Common myeloid progenitor, CD34-positive (primary cell): Measurements from ENCODE around the gene CAMTA1.

Experiments used
- CTCF ChIA-PET: fragments of 350-600 bp; sonication (Branson Sonifier 250); formaldehyde crosslinking; loops from one replicate; lab custom pipeline; 2021; ENCODE audit warnings: antibody characterized with exemption; lab: Charles Lee
- POLR2A ChIA-PET: fragments of 350-600 bp; sonication (Branson Sonifier 250); formaldehyde crosslinking; loops from one replicate; lab custom pipeline; 2021; ENCODE audit warnings: antibody characterized with exemption; lab: Charles Lee
- DNase-seq, 3 donors: peaks; one replicate each; pipeline versions ENCODE4 v3.0.0 to v3.0.0-alpha.2; 2013
- H3K27ac ChIP-seq, 2 experiments: 1 replicate in 1 of 2; 2 replicates in 1 of 2; pipeline ENCODE4 v1.7.0; 2013; ENCODE audit warnings: inconsistent platforms in 2 of 2, low read length in 2 of 2, mild to moderate bottlenecking in 2 of 2, low read depth in 1 of 2, moderate library complexity in 1 of 2; ENCODE audit not compliant: severe bottlenecking in 2 of 2, insufficient read depth in 1 of 2, poor library complexity in 1 of 2
- H3K27me3 ChIP-seq, 5 experiments: replicated peaks in 2 of 5; 1 replicate in 3 of 5; 2 replicates in 2 of 5; pipeline versions ENCODE4 v1.6.1 to v1.7.0; 2013; ENCODE audit warnings: low read length in 4 of 5, mild to moderate bottlenecking in 2 of 5, moderate library complexity in 2 of 5, inconsistent platforms in 1 of 5; ENCODE audit not compliant: insufficient read depth in 5 of 5, control insufficient read depth in 4 of 5
- H3K36me3 ChIP-seq, 4 experiments: 1 replicate in 2 of 4; 2 replicates in 2 of 4; pipeline versions ENCODE4 v1.6.1 to v1.7.0; 2013; ENCODE audit warnings: low read length in 3 of 4, control low read depth in 1 of 4, mild to moderate bottlenecking in 1 of 4; ENCODE audit not compliant: control insufficient read depth in 4 of 4, insufficient read depth in 4 of 4
- H3K4me1 ChIP-seq, 4 experiments: 1 replicate in 3 of 4; 2 replicates in 1 of 4; pipeline versions ENCODE4 v1.6.1 to v1.7.1; 2013; ENCODE audit warnings: low read length in 3 of 4, mild to moderate bottlenecking in 3 of 4, control low read depth in 1 of 4, inconsistent platforms in 1 of 4, moderate library complexity in 1 of 4; ENCODE audit not compliant: control insufficient read depth in 4 of 4, insufficient read depth in 4 of 4; ENCODE audit errors: control extremely low read depth in 1 of 4
- H3K4me3 ChIP-seq, 7 experiments: 1 replicate in 4 of 7; 2 replicates in 3 of 7; pipeline versions ENCODE4 v1.5.1 to v1.7.0; 2013; ENCODE audit warnings: mild to moderate bottlenecking in 7 of 7, low read length in 6 of 7, moderate library complexity in 6 of 7, inconsistent platforms in 2 of 7, low read depth in 2 of 7, control low read depth in 1 of 7; ENCODE audit not compliant: insufficient read depth in 4 of 7, control insufficient read depth in 1 of 7; ENCODE audit errors: extremely low read depth in 1 of 7
- H3K9me3 ChIP-seq, 5 experiments: 1 replicate in 4 of 5; 2 replicates in 1 of 5; pipeline versions ENCODE4 v1.6.1 to v1.7.1; 2013; ENCODE audit warnings: low read length in 4 of 5, mild to moderate bottlenecking in 2 of 5, inconsistent platforms in 1 of 5, low read depth in 1 of 5, moderate library complexity in 1 of 5; ENCODE audit not compliant: control insufficient read depth in 4 of 5, insufficient read depth in 2 of 5; ENCODE audit errors: control extremely low read depth in 1 of 5
- WGBS: methylation state at CpG from one replicate; pipeline ENCODE4 v1.1.5; 2013; ENCODE audit not compliant: insufficient coverage; 5-methylcytosine and 5-hydroxymethylcytosine counted together

Gene CAMTA1

DNA sequence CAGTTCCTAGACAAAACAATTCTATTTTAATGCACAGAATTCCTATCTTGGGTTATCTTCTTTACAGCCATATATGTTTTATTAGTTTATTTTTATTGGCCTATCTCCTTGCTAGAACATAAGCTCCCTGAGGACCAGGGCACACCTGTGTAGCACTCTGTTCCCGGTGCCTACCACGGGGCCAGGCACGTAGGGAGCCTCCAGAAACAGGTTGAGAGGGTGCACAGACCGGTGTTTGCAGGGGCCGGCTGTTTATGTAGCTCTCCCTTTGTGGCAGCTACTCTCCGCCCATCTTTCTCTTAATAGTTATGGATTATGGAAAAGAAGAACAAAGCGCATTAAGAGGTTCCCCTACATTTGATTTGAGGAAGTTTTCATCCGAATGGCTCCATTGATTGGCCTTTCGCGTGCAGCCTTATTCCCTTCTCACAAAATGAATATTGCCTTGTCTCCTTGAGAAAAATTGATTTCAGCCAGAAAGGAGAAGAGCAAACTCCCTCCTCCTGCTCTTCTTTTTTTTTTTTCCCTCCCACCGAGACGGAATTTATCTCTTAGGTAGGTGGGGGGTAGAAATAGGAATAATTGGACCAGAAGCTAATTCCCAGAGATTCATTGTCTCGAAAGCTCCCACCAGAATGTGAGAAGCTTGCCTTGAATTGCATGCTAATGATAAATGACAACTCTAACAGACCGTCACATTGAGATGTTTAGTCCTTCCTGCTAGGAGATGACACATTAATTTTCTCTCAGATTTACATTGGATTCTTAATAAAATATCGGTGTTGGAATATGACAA is 447.4 kb downstream of the CAMTA1 start:
- ChIA-PET POLR2A (no interaction called here), CTCF (no interaction called here)
- no peak for DNase-seq
- Histone ChIP-seq H3K27ac (no peak overlapping the region), H3K36me3 (no peaks in the 10 kb centered on the region), H3K4me3 (no peak overlapping the region), H3K9me3 (no peaks in the 10 kb centered on the region), H3K4me1 (peaks cover 0 to 20% (median 10%) of the 10 kb centered on the region in 4 experiments), H3K27me3 (peaks cover 0 to 4% (median 0%) of the 10 kb centered on the region in 5 experiments)
- WGBS, result 97% methylated on average over 6 of the region's 15 CpGs

DNA sequence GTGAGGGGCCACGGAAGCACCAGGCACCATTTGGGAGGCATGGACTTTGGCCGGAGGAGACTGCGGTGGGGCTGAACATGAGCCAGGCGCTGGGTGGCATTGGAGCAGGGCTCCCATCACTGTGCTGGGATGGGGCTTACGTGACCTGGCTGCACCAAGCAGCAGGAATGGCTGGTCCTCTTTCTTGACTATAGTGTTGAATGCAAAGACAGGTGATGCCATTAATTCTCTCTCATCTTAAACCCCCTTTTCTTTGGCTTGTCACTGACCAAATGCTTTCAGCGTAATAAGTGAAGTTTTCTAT is 447.9 kb downstream of the CAMTA1 start:
- peaks cover 0 to 4% (median 0%) of the 10 kb centered on the region in 5 experiments for H3K27me3 ChIP-seq
- H3K36me3 ChIP-seq, result no peaks in the 10 kb centered on the region
- no peak overlapping the region for H3K27ac ChIP-seq
- peaks cover 0 to 20% (median 10%) of the 10 kb centered on the region in 4 experiments for H3K4me1 ChIP-seq
- no peak for DNase-seq
- CTCF ChIA-PET, result no interaction called here
- no peaks in the 10 kb centered on the region for H3K9me3 ChIP-seq
- no peak overlapping the region for H3K4me3 ChIP-seq
- WGBS, result 100% methylated on average over 5 of the region's 6 CpGs
- POLR2A ChIA-PET, result no interaction called here

DNA sequence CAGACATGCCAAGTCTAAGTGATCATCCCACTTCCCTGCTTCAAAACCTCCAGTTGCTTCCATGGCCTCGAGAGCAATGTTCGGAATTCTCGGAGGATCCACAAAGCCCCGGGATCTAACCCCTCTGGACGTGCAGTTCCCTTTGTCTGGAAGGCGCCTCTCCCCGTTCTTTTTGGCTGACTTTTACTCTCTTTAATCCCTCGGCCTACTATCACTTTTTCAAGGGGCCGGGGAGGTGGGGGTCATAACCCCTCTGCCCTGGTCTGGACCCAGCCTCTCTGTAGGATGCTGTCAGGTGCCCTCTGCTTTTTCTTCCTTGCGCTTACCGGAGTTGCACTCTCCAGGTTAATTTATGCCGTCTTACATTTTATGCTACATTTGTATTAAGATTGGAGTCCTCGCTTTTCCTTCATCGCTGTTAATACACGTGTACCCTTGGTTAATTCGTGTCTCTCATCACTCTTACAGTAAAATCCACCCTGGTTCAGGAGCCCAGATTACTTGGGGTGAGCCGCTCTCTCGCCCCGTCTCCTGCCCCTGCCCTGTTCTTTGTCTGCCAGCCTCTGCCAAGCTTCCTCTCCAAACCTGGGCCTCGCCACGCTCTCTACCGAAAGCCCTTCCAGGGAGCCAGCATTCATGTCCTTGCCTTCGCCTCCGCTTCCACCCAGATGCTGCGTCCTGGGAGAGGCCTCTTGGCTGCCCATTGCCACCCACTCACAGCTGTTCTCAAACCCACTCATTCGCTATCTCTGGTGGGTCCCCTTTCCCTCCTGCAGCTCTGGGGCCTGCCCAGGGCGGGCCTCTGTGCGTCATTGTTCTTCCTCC is 448.6 kb downstream of the CAMTA1 start:
- H3K27me3 ChIP-seq, result peaks cover 0 to 4% (median 0%) of the 10 kb centered on the region in 5 experiments
- no peak overlapping the region for H3K27ac ChIP-seq
- peaks cover 0 to 20% (median 10%) of the 10 kb centered on the region in 4 experiments for H3K4me1 ChIP-seq
- DNase-seq, result no peak
- H3K9me3 ChIP-seq, result no peaks in the 10 kb centered on the region
- ChIA-PET POLR2A (no interaction called here), CTCF (interaction anchor here (1.6 to 2.0 kb wide), 2 partner anchors 21 to 29 kb away, joined by 3 to 7 read pairs; no protein-coding TSS in a partner anchor)
- no peak overlapping the region for H3K4me3 ChIP-seq
- no peaks in the 10 kb centered on the region for H3K36me3 ChIP-seq
- WGBS, result 97% methylated on average over 28 of the region's 28 CpGs

DNA sequence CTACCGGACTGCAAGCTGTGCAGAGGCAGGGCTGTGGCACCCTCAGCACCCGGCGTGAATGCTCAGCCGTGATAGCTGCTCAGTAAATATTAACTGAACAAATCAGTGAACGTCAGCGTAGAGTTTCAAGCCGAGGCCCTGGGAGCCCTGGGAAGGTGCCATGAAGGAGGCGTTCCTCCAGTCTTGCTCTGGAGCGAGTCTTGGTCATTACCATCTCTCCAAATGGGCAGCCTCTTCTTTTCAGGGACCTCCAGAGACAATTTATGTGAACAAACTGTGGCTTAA is 449.2 kb downstream of the CAMTA1 start:
- Histone ChIP-seq H3K9me3 (no peaks in the 10 kb centered on the region), H3K4me1 (peaks cover 0 to 20% (median 10%) of the 10 kb centered on the region in 4 experiments), H3K27me3 (peaks cover 0 to 4% (median 0%) of the 10 kb centered on the region in 5 experiments), H3K27ac (no peak overlapping the region), H3K36me3 (no peaks in the 10 kb centered on the region), H3K4me3 (no peak overlapping the region)
- WGBS, result 100% methylated on average over 9 of the region's 9 CpGs
- CTCF ChIA-PET, result interaction anchor here (1.6 to 2.0 kb wide), 2 partner anchors 22 to 28 kb away, joined by 3 to 7 read pairs; no protein-coding TSS in a partner anchor
- POLR2A ChIA-PET, result interaction anchor here (0.6 kb wide), 1 partner anchor 437 kb away, joined by 3 read pairs; no protein-coding TSS in a partner anchor
- no peak for DNase-seq

DNA sequence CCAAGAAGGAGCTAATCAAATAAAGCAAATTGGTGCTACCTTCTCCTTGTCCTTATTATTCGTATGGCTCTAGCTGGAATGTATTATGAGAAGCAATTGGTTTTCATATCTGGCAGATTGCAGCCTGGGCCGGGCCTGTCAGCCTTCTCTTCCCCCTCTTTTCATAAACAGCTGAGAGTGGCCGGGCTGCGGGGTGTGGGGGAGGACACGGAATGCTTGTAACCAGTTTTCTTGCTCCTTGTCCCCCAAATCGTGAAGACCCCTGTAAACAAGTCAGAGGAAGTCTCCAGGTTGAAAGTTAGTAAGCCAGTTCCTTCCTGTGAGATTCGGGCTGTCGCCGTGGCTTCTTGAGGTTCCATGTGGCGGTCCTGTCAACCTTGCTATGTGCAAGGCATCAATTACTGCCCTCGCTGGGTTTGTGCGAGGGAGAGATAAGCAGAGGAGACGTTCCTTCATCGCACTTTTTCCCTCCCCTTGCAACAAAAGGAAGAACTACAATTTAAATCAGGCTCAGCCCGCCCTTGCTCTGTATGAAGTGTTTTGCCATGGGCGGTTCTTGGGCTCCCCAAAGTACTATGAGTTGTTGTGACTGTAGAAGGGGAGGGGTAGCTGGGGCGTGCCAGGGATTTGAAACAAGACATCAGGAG is 450.7 kb downstream of the CAMTA1 start:
- ChIA-PET CTCF (interaction anchor here (0.9 to 2.0 kb wide), 7 partner anchors 12 to 425 kb away, joined by 3 to 7 read pairs (median 3); no protein-coding TSS in a partner anchor), POLR2A (no interaction called here)
- WGBS, result 3% methylated on average over 8 of the region's 17 CpGs

DNA sequence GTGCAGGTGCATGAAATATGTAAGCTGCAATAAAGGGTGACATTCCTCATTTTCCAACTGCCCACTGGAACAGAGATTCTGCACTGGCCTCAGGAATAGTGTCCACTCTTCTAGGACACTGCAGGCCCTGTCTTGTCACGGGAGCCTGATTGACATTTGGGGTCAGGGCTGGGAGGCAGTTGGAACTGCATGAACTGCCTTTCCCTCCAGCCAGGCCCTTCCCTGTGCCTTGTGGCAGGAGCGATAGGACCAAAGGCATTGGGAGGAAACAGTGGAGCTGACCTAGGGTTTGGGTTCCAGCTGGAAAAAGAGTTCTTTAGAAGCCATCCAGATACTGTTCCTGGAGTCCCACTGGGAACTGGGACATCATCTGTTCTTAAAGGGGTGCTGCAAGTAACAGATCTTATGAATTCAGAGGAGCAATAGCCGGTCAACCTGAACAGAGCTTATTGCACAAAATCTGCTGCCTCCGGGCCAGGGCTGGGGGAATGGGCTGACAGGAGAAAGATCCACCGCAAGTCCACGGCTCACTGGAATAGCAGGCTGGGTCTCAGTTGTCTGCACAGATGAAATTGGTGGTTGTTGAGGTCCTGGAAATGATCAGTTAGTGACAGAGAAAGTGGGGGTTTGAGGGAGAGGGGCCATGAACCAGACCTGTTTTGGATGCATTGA is 451.7 kb downstream of the CAMTA1 start:
- H3K9me3 ChIP-seq, result no peaks in the 10 kb centered on the region
- CTCF ChIA-PET, result interaction anchor here (0.9 to 1.2 kb wide), 3 partner anchors 12 to 404 kb away, joined by 3 read pairs; no protein-coding TSS in a partner anchor
- H3K27me3 ChIP-seq, result peaks cover 0 to 4% (median 0%) of the 10 kb centered on the region in 5 experiments
- DNase-seq, result no peak
- H3K27ac ChIP-seq, result no peak overlapping the region
- H3K4me3 ChIP-seq, result no peak overlapping the region
- H3K4me1 ChIP-seq, result peaks cover 0 to 20% (median 10%) of the 10 kb centered on the region in 4 experiments
- H3K36me3 ChIP-seq, result no peaks in the 10 kb centered on the region
- POLR2A ChIA-PET, result no interaction called here
- 89% methylated on average over 6 of the region's 6 CpGs for WGBS

More for the DNA sequence above, 450.7 kb downstream of the CAMTA1 start:
- Histone ChIP-seq H3K27me3 (peaks cover 0 to 4% (median 0%) of the 10 kb centered on the region in 5 experiments), H3K4me3 (peak overlapping the region in 2 of 7 experiments; percentile 19 to 37), H3K4me1 (peaks cover 0 to 20% (median 10%) of the 10 kb centered on the region in 4 experiments), H3K36me3 (no peaks in the 10 kb centered on the region), H3K9me3 (no peaks in the 10 kb centered on the region), H3K27ac (no peak overlapping the region)
- peak; percentile 72 to 95 (median 88) for DNase-seq
